IMR-90 (cell line): Measurements from ENCODE around the gene DNAJB4. TPM values are rescaled to one million over a fixed set of nuclear protein-coding genes. Genes with fewer than 3 reads are reported as not detected.

ENCODE experiments used
- ATAC-seq: fragments of 200-7000 bp; cut with Tn5 transposase; 2 replicates; pipeline ENCODE4 v1.9.1; 2020; ENCODE audit warnings: low read depth, mild to moderate bottlenecking, moderate library complexity
- BruUV-seq: library from RNA; stranded (reverse); fragments of 400-500 nt; replicated peaks from 2 replicates; lab custom pipeline; 2021; lab: Mats Ljungman, UMichigan
- CTCF ChIA-PET: fragments of 300-600 bp; formaldehyde crosslinking; extraction: SDS; loops from one replicate; lab custom pipeline; 2021; ENCODE audit warnings: antibody characterized with exemption; lab: Yijun Ruan, JAX
- POLR2A ChIA-PET: fragments of 300-600 bp; sonication (Branson Sonifier 250); formaldehyde crosslinking; loops from one replicate; lab custom pipeline; 2022; ENCODE audit warnings: antibody characterized with exemption; ENCODE audit not compliant: unreplicated experiment; lab: Charles Lee
- DNase-seq: peaks from one replicate; pipeline ENCODE4 v3.0.0; 2013
- H2AFZ ChIP-seq: replicated peaks from 2 replicates; pipeline ENCODE3; 2013; ENCODE audit warnings: low read length, mild to moderate bottlenecking; ENCODE audit not compliant: poor library complexity
- H2AK5ac ChIP-seq: 2 replicates; pipeline ENCODE4 v1.6.1; 2013; ENCODE audit warnings: low read depth, low read length, inconsistent platforms
- H2AK9ac ChIP-seq: replicated peaks from 2 replicates; pipeline ENCODE3; 2013; ENCODE audit warnings: mild to moderate bottlenecking, low read depth, low read length, moderate library complexity; ENCODE audit not compliant: poor library complexity
- H2BK120ac ChIP-seq: 2 replicates; pipeline ENCODE4 v1.6.1; 2013; ENCODE audit warnings: low read depth, low read length, inconsistent platforms
- H2BK15ac ChIP-seq: 3 replicates; pipeline ENCODE4 v1.6.1; 2013; ENCODE audit warnings: low read depth, low read length, inconsistent platforms
- H2BK20ac ChIP-seq: 2 replicates; pipeline ENCODE4 v1.6.1; 2013; ENCODE audit warnings: low read depth, mild to moderate bottlenecking, inconsistent platforms, low read length, moderate library complexity
- H2BK5ac ChIP-seq: 2 replicates; pipeline ENCODE4 v1.6.1; 2013; ENCODE audit warnings: mild to moderate bottlenecking, low read depth, low read length, inconsistent platforms; ENCODE audit not compliant: poor library complexity, severe bottlenecking
- H3K14ac ChIP-seq: replicated peaks from 2 replicates; pipeline ENCODE4 v1.6.1; 2013; ENCODE audit warnings: low read depth, low read length, inconsistent platforms
- H3K18ac ChIP-seq: 2 replicates; pipeline ENCODE4 v1.6.1; 2013; ENCODE audit warnings: low read depth, low read length, control low read depth
- H3K23ac ChIP-seq: 2 replicates; pipeline ENCODE4 v1.6.1; 2013; ENCODE audit warnings: low read depth, low read length, inconsistent platforms
- H3K27ac ChIP-seq: 2 replicates; pipeline ENCODE4 v1.5.1; 2013; ENCODE audit warnings: mild to moderate bottlenecking, control low read depth, low read length; ENCODE audit not compliant: insufficient read depth
- H3K27me3 ChIP-seq: 2 replicates; pipeline ENCODE4 v1.6.1; 2013; ENCODE audit warnings: low read length; ENCODE audit not compliant: control insufficient read depth, insufficient read depth
- H3K36me3 ChIP-seq: 2 replicates; pipeline ENCODE4 v1.6.1; 2013; ENCODE audit warnings: low read length, mixed read lengths; ENCODE audit not compliant: control insufficient read depth, insufficient read depth
- H3K4ac ChIP-seq: 2 replicates; pipeline ENCODE4 v1.6.1; 2013; ENCODE audit warnings: low read depth, low read length, inconsistent platforms
- H3K4me1 ChIP-seq: 2 replicates; pipeline ENCODE4 v1.6.1; 2013; ENCODE audit warnings: low read length, mixed read lengths; ENCODE audit not compliant: control insufficient read depth, insufficient read depth
- H3K4me2 ChIP-seq: 2 replicates; pipeline ENCODE4 v1.6.1; 2013; ENCODE audit warnings: low read depth, mild to moderate bottlenecking, control low read depth, low read length, moderate library complexity
- H3K4me3 ChIP-seq: 2 replicates; pipeline ENCODE4 v1.5.1; 2013; ENCODE audit warnings: low read depth, mild to moderate bottlenecking, control low read depth, low read length, moderate library complexity; ENCODE audit not compliant: insufficient read depth
- H3K56ac ChIP-seq: 2 replicates; pipeline ENCODE4 v1.6.1; 2013; ENCODE audit warnings: low read length, inconsistent platforms; ENCODE audit not compliant: insufficient read depth; ENCODE audit errors: extremely low read depth
- H3K79me1 ChIP-seq, 2 experiments: 2 replicates each; pipeline ENCODE4 v1.6.1; 2013; ENCODE audit warnings: low read length in 2 of 2, inconsistent platforms in 1 of 2, low read depth in 1 of 2
- H3K9ac ChIP-seq: 2 replicates; pipeline ENCODE4 v1.6.1; 2013; ENCODE audit warnings: low read depth, low read length, control low read depth
- H3K9me1 ChIP-seq: 2 replicates; pipeline ENCODE4 v1.6.1; 2013; ENCODE audit warnings: low read length, inconsistent platforms; ENCODE audit not compliant: insufficient read depth
- H3K9me3 ChIP-seq: 2 replicates; pipeline ENCODE4 v1.6.1; 2013; ENCODE audit warnings: low read length; ENCODE audit not compliant: control insufficient read depth, insufficient read depth
- H4K20me1 ChIP-seq: 2 replicates; pipeline ENCODE4 v1.6.1; 2013; ENCODE audit warnings: low read length, inconsistent platforms; ENCODE audit not compliant: insufficient read depth
- H4K5ac ChIP-seq: 2 replicates; pipeline ENCODE4 v1.6.1; 2013; ENCODE audit warnings: mild to moderate bottlenecking, low read depth, low read length, control low read depth
- H4K8ac ChIP-seq, 2 experiments: 2 replicates each; pipeline ENCODE4 v1.6.1; 2013; ENCODE audit warnings: low read depth in 2 of 2, low read length in 2 of 2, control low read depth in 1 of 2, inconsistent platforms in 1 of 2
- H4K91ac ChIP-seq: 2 replicates; pipeline ENCODE4 v1.6.1; 2013; ENCODE audit warnings: low read depth, low read length, inconsistent platforms; ENCODE audit not compliant: insufficient read depth
- CEBPB ChIP-seq: IDR thresholded peaks from 2 replicates; pipeline ENCODE4 v1.6.1; 2012; ENCODE audit warnings: low read depth, low read length, improper control_type of control experiment
- NFE2L2 ChIP-seq: fragments of 150-350 bp; IDR thresholded peaks from 2 replicates; pipeline ENCODE4 v1.6.1; 2016; ENCODE audit warnings: low read depth, mild to moderate bottlenecking, low read length
- WGBS, 2 experiments: methylation state at CpG; one replicate each; pipeline versions ENCODE4 v1.1.5 to v1.1.7; 2013; ENCODE audit warnings: missing lambda C conversion rate in 2 of 2; ENCODE audit not compliant: insufficient read length in 1 of 2; ENCODE audit errors: extremely low coverage in 2 of 2; 5-methylcytosine and 5-hydroxymethylcytosine counted together
- dilution Hi-C: fragments of 300-500 bp; cut with HindIII; formaldehyde crosslinking; loops from one replicate; pipeline ENCODE4 v1.14.3; 2018; ENCODE audit warnings: low sequenced_read_pairs; ENCODE audit not compliant: unreplicated experiment
- in situ Hi-C: fragments of 300-500 bp; cut with MboI; formaldehyde crosslinking; loops from 3 replicates; pipeline ENCODE4 v1.14.3; 2019; ENCODE audit warnings: low sequenced_read_pairs, inconsistent platforms, mixed read lengths
- intact Hi-C: fragments of 100-400 bp; cut with micrococcal nuclease; formaldehyde crosslinking; loops from 2 replicates; pipeline ENCODE4 v1.10.0; 2022
- polyA plus RNA-seq, 3 experiments: library from polyadenylated mRNA; depleted of rRNA; stranded (reverse); fragments of >200 nt; gene quantifications; 2 replicates each; pipeline ENCODE4 v1.2.3, GENCODE V29; 2012; ENCODE audit warnings: low replicate concordance in 1 of 3
- total RNA-seq: library from RNA; depleted of rRNA; stranded (reverse); fragments of >200 nt; gene quantifications from 2 replicates; pipeline ENCODE4 v1.2.3, GENCODE V29; 2012

DNAJB4 gene
- total and polyA plus RNA-seq, 2 of the 4 experiments (the other 2 are of a cell fraction), result 30.6 to 31.0 TPM

- Histone ChIP-seq H2BK120ac (no peak overlapping the region), H3K4ac (no peak overlapping the region), H3K23ac (no peak overlapping the region), H3K4me3 (no peak overlapping the region), H3K36me3 (no peaks in the 10 kb centered on the region), H3K14ac (no peak overlapping the region), H4K91ac (no peak overlapping the region), H3K27me3 (no peaks in the 10 kb centered on the region), H4K8ac (no peak overlapping the region), H3K9ac (no peak overlapping the region), H3K9me1 (no peaks in the 10 kb centered on the region), H2BK15ac (no peak overlapping the region), H3K4me1 (no peaks in the 10 kb centered on the region), H3K4me2 (no peak overlapping the region), H3K18ac (no peak overlapping the region), H2AK9ac (no peak overlapping the region), H2BK5ac (no peak overlapping the region), H3K9me3 (no peaks in the 10 kb centered on the region), H4K5ac (no peak overlapping the region), H2AFZ (no peak overlapping the region), H3K79me1 (no peaks in the 10 kb centered on the region), H4K20me1 (no peaks in the 10 kb centered on the region), H2AK5ac (no peak overlapping the region), H2BK20ac (no peak overlapping the region), H3K27ac (no peak overlapping the region), H3K56ac (no peak overlapping the region)
- in situ Hi-C loops, result no loop called here
- intact Hi-C loops, result no loop called here
- no TSS peak for BruUV-seq
- WGBS, 2 experiments, result no CpG with 5 or more reads among the region's 2 CpGs
- peak; percentile 89 for TF ChIP-seq CEBPB
- TF ChIP-seq NFE2L2, result no peak
- CTCF ChIA-PET, result no interaction called here
- DNase-seq (peak; percentile 25), ATAC-seq (no peak)
- POLR2A ChIA-PET, result no interaction called here
- dilution Hi-C loops, result no loop called here
These were observed 30.4 kb downstream of the DNAJB4 start for GRCh38 chr1:78035121-78035520.
